Right ventricle myocardium superior (tissue), 1 donor: ENCODE data around the gene FAM83C. TPM values are rescaled to one million over a fixed set of nuclear protein-coding genes. Genes with fewer than 3 reads are reported as not detected.
A peak's percentile ranks its signal among the peaks of the same experiment; 100 is the strongest.
"Not testable (repeated sequence)": the region's sequence is repeated elsewhere in the genome, so short reads cannot be mapped to it uniquely, and the experiment has no call there.

Experiments used
- ATAC-seq: fragments of 200-7000 bp; cut with Tn5 transposase; one replicate; pipeline ENCODE4 v1.9.1; 2020; ENCODE audit warnings: mild to moderate bottlenecking; ENCODE audit not compliant: poor library complexity
- DNase-seq: peaks from one replicate; pipeline ENCODE4 v3.0.0-alpha.2; 2020
- intact Hi-C: fragments of 100-400 bp; cut with DNase I; formaldehyde crosslinking; loops from one replicate; pipeline ENCODE4 v1.11.2; 2022
- total RNA-seq: library from RNA; stranded (reverse); fragmentation: NEBNext Ultra II Directional; extraction: Animal tissue kit (Norgen Biotek cat#: 25700); gene quantifications from one replicate; pipeline ENCODE4 v1.2.1, GENCODE V29; 2021
- donor health status: DM: no; HTN: yes; CAD: no; lungs with severe emphysema.

FAM83C gene
- total RNA-seq, 1 donor from 2014 or later: not detected

- DNase-seq: no peak
- ATAC-seq: no peak
- intact Hi-C loops: loop anchor here (5.0 kb wide), 1 partner anchor 127 kb away; the partner anchor contains the start of gene EDEM2
Measured at GRCh38 chr20:35274172-35275092, 17.8 kb downstream of the FAM83C start.

GRCh38 chr20:35273449-35274171, 18.6 kb downstream of the FAM83C start:
- intact Hi-C loops: loop anchor here (5.0 kb wide), 1 partner anchor 126 kb away; the partner anchor contains the start of gene EDEM2
- ATAC-seq (no peak), DNase-seq (peak; percentile 68)

- intact Hi-C loops: loop anchor here (5.0 kb wide), 1 partner anchor 125 kb away; the partner anchor contains the start of gene EDEM2
- ATAC-seq: no peak
- DNase-seq: no peak
Measured at GRCh38 chr20:35271904-35272303, 20.3 kb downstream of the FAM83C start.

- intact Hi-C loops: loop anchor here (5.0 kb wide), 1 partner anchor 124 kb away; the partner anchor contains the start of gene EDEM2
Measured at GRCh38 chr20:35271073-35271882, 20.9 kb downstream of the FAM83C start.

GRCh38 chr20:35270021-35270902, 22.0 kb downstream of the FAM83C start:
- intact Hi-C loops: loop anchor here (5.0 kb wide), 1 partner anchor 123 kb away; the partner anchor contains the start of gene EDEM2
- DNase-seq: no peak
- no peak for ATAC-seq

More at GRCh38 chr20:35271073-35271882, 20.9 kb downstream of the FAM83C start:
- DNase-seq: no peak
- ATAC-seq: no peak

- intact Hi-C loops: no loop called here
- ATAC-seq (peak; percentile 73), DNase-seq (peak; percentile 69)
Measured at GRCh38 chr20:35269055-35269781, 23.0 kb downstream of the FAM83C start.

GRCh38 chr20:35267092-35267491, 25.1 kb downstream of the FAM83C start:
- intact Hi-C loops: no loop called here
- no peak for DNase-seq
- no peak for ATAC-seq

GRCh38 chr20:35264755-35265154, 27.5 kb downstream of the FAM83C start:
- DNase-seq (no peak), ATAC-seq (no peak)
- intact Hi-C loops: no loop called here

GRCh38 chr20:35263532-35264341, 28.5 kb downstream of the FAM83C start:
- DNase-seq (no peak), ATAC-seq (peak; percentile 72)
- intact Hi-C loops: no loop called here

GRCh38 chr20:35262731-35263531, 29.3 kb downstream of the FAM83C start:
- intact Hi-C loops, DNase-seq: not testable (repeated sequence)
- ATAC-seq: peak; percentile 70

- intact Hi-C loops, DNase-seq, ATAC-seq: not testable (repeated sequence)
Measured at GRCh38 chr20:35262321-35262720, 29.9 kb downstream of the FAM83C start.

GRCh38 chr20:35260426-35260825, 31.8 kb downstream of the FAM83C start:
- ATAC-seq (no peak), DNase-seq (no peak)
- intact Hi-C loops: no loop called here

- DNase-seq (no peak), ATAC-seq (no peak)
- intact Hi-C loops: no loop called here
Measured at GRCh38 chr20:35257175-35257909, 34.9 kb downstream of the FAM83C start.

GRCh38 chr20:35254448-35254999, 37.7 kb downstream of the FAM83C start:
- intact Hi-C loops: no loop called here
- no peak for DNase-seq
- no peak for ATAC-seq
